ENCODE results near the gene EML6.

EML6 gene

GRCh38 chr2:54758951-54759350 is 35.5 kb downstream of the EML6 start:
- no peak for DNase-seq (ENCODE audit: low spot score)

- DNase-seq (ENCODE audit: low spot score), result no peak
These were observed 36.8 kb downstream of the EML6 start for GRCh38 chr2:54760310-54760709.

GRCh38 chr2:54763636-54764291 is 40.3 kb downstream of the EML6 start:
- DNase-seq (ENCODE audit: low spot score), result no peak

- DNase-seq (ENCODE audit: low spot score), result no peak
These were observed 44.5 kb downstream of the EML6 start for GRCh38 chr2:54767921-54768320.

- no peak for DNase-seq (ENCODE audit: low spot score)
These were observed 45.4 kb downstream of the EML6 start for GRCh38 chr2:54768772-54769428.

- no peak for DNase-seq (ENCODE audit: low spot score)
These were observed 46.7 kb downstream of the EML6 start for GRCh38 chr2:54770211-54770610.

GRCh38 chr2:54770676-54771075 is 47.2 kb downstream of the EML6 start:
- DNase-seq (ENCODE audit: low spot score), result no peak

- no peak for DNase-seq (ENCODE audit: low spot score)
These were observed 47.9 kb downstream of the EML6 start for GRCh38 chr2:54771166-54771885.

- no peak for DNase-seq (ENCODE audit: low spot score)
These were observed 48.6 kb downstream of the EML6 start for GRCh38 chr2:54772110-54772509.

GRCh38 chr2:54772531-54772930 is 49.1 kb downstream of the EML6 start:
- DNase-seq (ENCODE audit: low spot score), result no peak

GRCh38 chr2:54773233-54773632 is 49.8 kb downstream of the EML6 start:
- DNase-seq (ENCODE audit: low spot score), result no peak

- DNase-seq (ENCODE audit: low spot score), result no peak
These were observed 50.4 kb downstream of the EML6 start for GRCh38 chr2:54773838-54774237.

- no peak for DNase-seq (ENCODE audit: low spot score)
These were observed 52.2 kb downstream of the EML6 start for GRCh38 chr2:54775710-54776109.

GRCh38 chr2:54776494-54776893 is 53.0 kb downstream of the EML6 start:
- DNase-seq (ENCODE audit: low spot score), result no peak

GRCh38 chr2:54783349-54783748 is 59.9 kb downstream of the EML6 start:
- no peak for DNase-seq (ENCODE audit: low spot score)

GRCh38 chr2:54787270-54787669 is 63.8 kb downstream of the EML6 start:
- DNase-seq (ENCODE audit: low spot score), result no peak

GRCh38 chr2:54787755-54788366 is 64.4 kb downstream of the EML6 start:
- no peak for DNase-seq (ENCODE audit: low spot score)

- no peak for DNase-seq (ENCODE audit: low spot score)
These were observed 66.4 kb downstream of the EML6 start for GRCh38 chr2:54789878-54790277.

- DNase-seq (ENCODE audit: low spot score), result no peak
These were observed 68.4 kb downstream of the EML6 start for GRCh38 chr2:54791831-54792230.

- no peak for DNase-seq (ENCODE audit: low spot score)
These were observed 73.8 kb downstream of the EML6 start for GRCh38 chr2:54797307-54797706.

- no peak for DNase-seq (ENCODE audit: low spot score)
These were observed 77.9 kb downstream of the EML6 start for GRCh38 chr2:54801352-54801751.

- DNase-seq (ENCODE audit: low spot score), result no peak
These were observed 80.6 kb downstream of the EML6 start for GRCh38 chr2:54803783-54804751.

Measured in ecto neural progenitor cell (in vitro differentiated cells).